Suprapubic skin (tissue), 3 donors: ENCODE data around the gene MCTP1.

Experiments used
- EP300 ChIP-seq: sonication (generic); formaldehyde crosslinking; IDR thresholded peaks from one replicate; pipeline ENCODE4 v1.6.1; 2017; ENCODE audit warnings: antibody characterized with exemption
- TF ChIP-seq, protein P1 (sequence below), 2 donors: fragments of 200-600 bp in 1 of 2; fragments of 450-650 bp in 1 of 2; sonication (generic) in 1 of 2; IDR thresholded peaks; one replicate each; pipeline ENCODE4 v1.5.1; 2016 to 2019; ENCODE audit warnings: antibody characterized with exemption in 2 of 2, mild to moderate bottlenecking in 1 of 2, moderate library complexity in 1 of 2

DNA sequence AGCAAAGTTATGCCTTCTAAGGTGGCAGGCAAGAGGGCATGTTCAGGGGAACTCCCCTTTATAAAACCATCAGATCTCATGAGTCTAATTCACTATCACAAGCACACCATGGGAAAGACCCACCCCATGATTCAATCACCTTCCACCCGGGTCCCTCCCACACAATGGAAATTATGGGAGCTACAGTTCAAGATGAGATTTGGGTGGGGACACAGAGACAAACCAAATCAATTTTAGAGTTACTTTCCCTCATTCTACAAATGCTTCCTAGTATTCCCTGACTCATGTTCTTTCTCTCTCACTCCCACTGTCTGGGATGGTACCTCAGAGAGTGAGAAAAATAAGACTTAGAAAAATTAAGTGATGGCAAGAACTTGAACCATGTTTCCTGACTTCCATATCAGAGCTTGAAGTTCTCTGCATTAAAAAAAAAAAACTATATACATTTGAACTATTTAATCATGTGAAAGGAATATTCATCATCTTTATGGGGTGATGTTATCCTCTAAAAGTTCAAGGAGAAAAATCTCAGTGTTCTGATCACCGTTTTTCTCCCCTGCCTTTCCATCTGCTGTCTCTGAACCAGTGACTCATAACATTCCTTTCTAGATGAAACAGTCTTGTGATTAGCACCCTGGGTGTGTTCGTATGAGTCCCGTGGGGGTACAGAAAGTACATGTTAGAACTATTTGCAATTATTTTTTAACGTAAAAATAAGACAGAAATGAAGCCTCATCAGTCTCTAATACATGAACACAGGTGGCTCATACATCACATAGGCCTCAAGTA is 383.5 kb downstream of the MCTP1 start:
- TF ChIP-seq EP300: no peak
- TF ChIP-seq, protein P1, sequence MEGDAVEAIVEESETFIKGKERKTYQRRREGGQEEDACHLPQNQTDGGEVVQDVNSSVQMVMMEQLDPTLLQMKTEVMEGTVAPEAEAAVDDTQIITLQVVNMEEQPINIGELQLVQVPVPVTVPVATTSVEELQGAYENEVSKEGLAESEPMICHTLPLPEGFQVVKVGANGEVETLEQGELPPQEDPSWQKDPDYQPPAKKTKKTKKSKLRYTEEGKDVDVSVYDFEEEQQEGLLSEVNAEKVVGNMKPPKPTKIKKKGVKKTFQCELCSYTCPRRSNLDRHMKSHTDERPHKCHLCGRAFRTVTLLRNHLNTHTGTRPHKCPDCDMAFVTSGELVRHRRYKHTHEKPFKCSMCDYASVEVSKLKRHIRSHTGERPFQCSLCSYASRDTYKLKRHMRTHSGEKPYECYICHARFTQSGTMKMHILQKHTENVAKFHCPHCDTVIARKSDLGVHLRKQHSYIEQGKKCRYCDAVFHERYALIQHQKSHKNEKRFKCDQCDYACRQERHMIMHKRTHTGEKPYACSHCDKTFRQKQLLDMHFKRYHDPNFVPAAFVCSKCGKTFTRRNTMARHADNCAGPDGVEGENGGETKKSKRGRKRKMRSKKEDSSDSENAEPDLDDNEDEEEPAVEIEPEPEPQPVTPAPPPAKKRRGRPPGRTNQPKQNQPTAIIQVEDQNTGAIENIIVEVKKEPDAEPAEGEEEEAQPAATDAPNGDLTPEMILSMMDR (IDR thresholded peaks at IDR 0.05): no peak
